Left cardiac atrium (tissue), 4 donors: ENCODE data around the gene CYP2S1. TPM values are rescaled to one million over a fixed set of nuclear protein-coding genes. Genes with fewer than 3 reads are reported as not detected.
"Not testable (repeated sequence)": the region's sequence is repeated elsewhere in the genome, so short reads cannot be mapped to it uniquely, and the experiment has no call there.

Experiments used
- ATAC-seq, 2 donors: fragments of 200-7000 bp; cut with Tn5 transposase; one replicate each; pipeline ENCODE4 v1.9.1; 2020; ENCODE audit warnings: mild to moderate bottlenecking in 2 of 2, moderate library complexity in 2 of 2
- DNase-seq: peaks from one replicate; pipeline ENCODE4 v3.0.0-alpha.2; 2020
- intact Hi-C, 2 donors: fragments of 100-400 bp; cut with DNase I; formaldehyde crosslinking; loops; one replicate each; pipeline versions ENCODE4 v1.14.1 to v1.15.1; 2022 to 2023
- long read RNA-seq: library from polyadenylated mRNA; unstranded; transcript quantifications from one replicate; pipeline ENCODE4 v2.0.0, GENCODE V29; 2021
- total RNA-seq, 2 donors: library from RNA; stranded (reverse); fragmentation: NEBNext Ultra II Directional; extraction: Animal tissue kit (Norgen Biotek cat#: 25700); gene quantifications; one replicate each; pipeline ENCODE4 v1.2.1, GENCODE V29; 2021
- donor health status: DM: no; HTN: yes; CAD: no.
- donor health status: DM: no; HTN: yes; CAD: no; lungs with severe emphysema.
- donor health status: DM: yes; HTN: yes; CAD: no.
- donor health status: Dilated cardiomyopathy.

CYP2S1 gene
- total RNA-seq = 1 to 10 TPM; 1.1 to 1.3 TPM
- long read RNA-seq = 0 reads

- intact Hi-C loops = no loop called here
- no peak for DNase-seq
Observed at GRCh38 chr19:41192574-41193429, at the start of gene CYP2S1. TSS of gene CYP2S1 (plus strand) at chr19:41193219. CDS start at chr19:41193265, 46 bp downstream.

GRCh38 chr19:41144403-41144802, 48.6 kb upstream of the CYP2S1 start:
- intact Hi-C loops = loop anchor here (2.0 to 10.0 kb wide), 3 partner anchors 170 to 482 kb away; no protein-coding TSS in a partner anchor
- peak; percentile 69 to 78 for ATAC-seq

More at GRCh38 chr19:41192574-41193429, at the start of gene CYP2S1:
- ATAC-seq = peak; percentile 51 to 80

GRCh38 chr19:41149831-41150230, 43.2 kb upstream of the CYP2S1 start:
- ATAC-seq (no peak), DNase-seq (no peak)
- intact Hi-C loops = loop anchor here in 1 of 2 donors (10.0 kb wide), 1 partner anchor 175 kb away; no protein-coding TSS in a partner anchor

More at GRCh38 chr19:41144403-41144802, 48.6 kb upstream of the CYP2S1 start:
- DNase-seq = peak; percentile 84

- DNase-seq, intact Hi-C loops, ATAC-seq: not testable (repeated sequence)
Observed at GRCh38 chr19:41150986-41151385, 42.0 kb upstream of the CYP2S1 start.

- intact Hi-C loops = no loop called here
- no peak for ATAC-seq
- no peak for DNase-seq
Observed at GRCh38 chr19:41154060-41154459, 39.0 kb upstream of the CYP2S1 start.

GRCh38 chr19:41156207-41156606, 36.8 kb upstream of the CYP2S1 start:
- DNase-seq (no peak), ATAC-seq (no peak)
- intact Hi-C loops = no loop called here

GRCh38 chr19:41159881-41160280, 33.1 kb upstream of the CYP2S1 start:
- no peak for DNase-seq
- no peak for ATAC-seq
- intact Hi-C loops = no loop called here

GRCh38 chr19:41161903-41162302, 31.1 kb upstream of the CYP2S1 start:
- DNase-seq (no peak), ATAC-seq (no peak)
- intact Hi-C loops = no loop called here

- no peak for ATAC-seq
- DNase-seq = no peak
- intact Hi-C loops = no loop called here
Observed at GRCh38 chr19:41166944-41167804, 25.8 kb upstream of the CYP2S1 start.

GRCh38 chr19:41172297-41173164, 20.5 kb upstream of the CYP2S1 start:
- no peak for DNase-seq
- no peak for ATAC-seq
- intact Hi-C loops = no loop called here

- ATAC-seq = no peak
- intact Hi-C loops = no loop called here
- no peak for DNase-seq
Observed at GRCh38 chr19:41174297-41174928, 18.6 kb upstream of the CYP2S1 start.

- ATAC-seq = peak; percentile 63 to 95
- intact Hi-C loops = no loop called here
- peak; percentile 40 for DNase-seq
Observed at GRCh38 chr19:41175801-41176777, 16.9 kb upstream of the CYP2S1 start.

- ATAC-seq, intact Hi-C loops, DNase-seq: not testable (repeated sequence)
Observed at GRCh38 chr19:41180173-41180572, 12.8 kb upstream of the CYP2S1 start.

GRCh38 chr19:41186971-41187883, 5.8 kb upstream of the CYP2S1 start:
- intact Hi-C loops = no loop called here
- no peak for ATAC-seq

GRCh38 chr19:41187884-41188279, 5.1 kb upstream of the CYP2S1 start:
- ATAC-seq = no peak
- intact Hi-C loops = no loop called here
- no peak for DNase-seq

More at GRCh38 chr19:41186971-41187883, 5.8 kb upstream of the CYP2S1 start:
- DNase-seq = no peak

- no peak for ATAC-seq
- intact Hi-C loops = no loop called here
- no peak for DNase-seq
Observed at GRCh38 chr19:41189425-41190065, 3.5 kb upstream of the CYP2S1 start.
